Fibroblast of skin of abdomen (primary cell): Measurements from ENCODE around the gene PYURF.

Source experiments
- DNase-seq: peaks from one replicate; pipeline ENCODE4 v3.0.0-alpha.2; 2013

PYURF gene

GRCh38 chr4:88511236-88511635 is 12.3 kb downstream of the PYURF start:
- DNase-seq: no peak

DNA sequence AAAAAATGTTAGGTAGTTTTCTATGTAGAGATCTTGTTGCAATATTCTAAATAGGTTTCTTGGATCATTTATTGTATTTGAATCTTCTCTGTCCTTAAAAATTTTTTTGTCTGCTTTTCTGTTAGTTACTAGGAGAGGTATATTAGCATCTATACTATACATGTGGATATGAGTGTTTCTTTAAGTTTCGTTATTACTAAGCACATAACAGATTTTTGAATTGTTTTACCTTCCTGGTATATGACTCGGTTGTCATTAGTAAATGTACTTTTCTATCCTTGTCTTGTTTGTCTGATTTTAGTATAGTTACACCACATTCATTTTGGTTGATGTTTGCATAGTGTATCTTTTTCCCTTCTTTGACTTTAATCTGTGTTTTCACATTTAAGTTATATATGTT is 20.2 kb downstream of the PYURF start:
- DNase-seq: no peak

DNA sequence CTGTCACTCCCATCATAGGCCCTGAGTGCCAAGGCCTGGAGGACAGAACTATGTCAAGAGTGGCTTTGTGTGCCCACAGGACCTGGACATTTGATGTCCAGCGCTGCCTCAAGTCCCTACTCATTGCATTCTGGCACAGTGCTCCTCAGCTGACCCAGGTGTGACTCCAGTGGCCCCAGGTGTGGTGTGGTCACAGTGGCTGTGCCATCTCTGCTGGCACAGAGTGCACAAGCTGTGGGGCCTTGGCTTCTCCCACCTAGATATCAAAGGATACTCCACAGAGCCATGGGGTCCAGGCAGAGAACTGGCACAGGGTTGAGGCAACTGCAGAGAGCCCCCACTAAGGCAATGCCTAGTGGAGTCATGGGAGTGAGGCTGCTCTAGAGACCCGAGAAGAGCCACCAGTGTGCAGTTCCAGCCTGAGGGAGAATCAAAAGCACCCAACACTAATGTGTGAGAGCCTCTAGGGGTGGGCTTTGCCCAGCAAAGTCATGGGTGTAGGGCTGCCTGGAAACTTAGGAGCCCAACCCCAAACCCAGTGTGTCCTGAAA is 25.6 kb downstream of the PYURF start:
- no peak for DNase-seq

- DNase-seq: no peak
These were observed 34.3 kb downstream of the PYURF start for GRCh38 chr4:88489100-88489761.

DNA sequence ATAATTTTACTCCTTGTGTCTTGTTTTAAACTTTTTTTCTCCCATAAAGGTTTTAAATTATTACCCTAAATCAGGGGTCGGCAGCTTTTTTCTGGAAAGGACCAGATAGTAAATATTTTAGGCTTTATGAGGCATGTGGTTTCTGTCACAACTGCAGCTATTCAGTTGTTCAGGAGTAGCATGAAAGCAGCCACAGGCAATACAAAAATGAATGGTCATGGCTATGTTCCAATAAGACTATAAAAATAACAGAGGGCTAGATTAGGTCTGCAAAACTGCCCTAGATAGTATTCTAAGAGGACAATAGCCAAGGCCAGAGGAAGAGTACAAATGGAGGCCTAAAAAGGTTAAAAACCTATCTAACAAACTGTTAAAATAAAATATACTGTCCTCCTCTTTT is 42.0 kb downstream of the PYURF start:
- no peak for DNase-seq

GRCh38 chr4:88478247-88478646 is 45.3 kb downstream of the PYURF start:
- DNase-seq: no peak

GRCh38 chr4:88477229-88477860 is 46.2 kb downstream of the PYURF start:
- DNase-seq: no peak
